IPS-NIHi7 (cell line): ENCODE data around the gene GSTO2.

Source experiments
- DNase-seq: peaks from one replicate; pipeline ENCODE4 v3.0.0; 2012; ENCODE audit warnings: mixed read lengths; ENCODE audit errors: extremely low spot score

Gene GSTO2

GRCh38 chr10:104253606-104254410, 15.2 kb upstream of the GSTO2 start:
- DNase-seq: no peak

GRCh38 chr10:104254493-104255310, 14.3 kb upstream of the GSTO2 start, which contains the start of gene GSTO1:
Gene GSTO1 (plus strand): TSS chr10:104254892. CDS start chr10:104254929, 37 bp downstream.
- DNase-seq: peak; percentile 72

DNA sequence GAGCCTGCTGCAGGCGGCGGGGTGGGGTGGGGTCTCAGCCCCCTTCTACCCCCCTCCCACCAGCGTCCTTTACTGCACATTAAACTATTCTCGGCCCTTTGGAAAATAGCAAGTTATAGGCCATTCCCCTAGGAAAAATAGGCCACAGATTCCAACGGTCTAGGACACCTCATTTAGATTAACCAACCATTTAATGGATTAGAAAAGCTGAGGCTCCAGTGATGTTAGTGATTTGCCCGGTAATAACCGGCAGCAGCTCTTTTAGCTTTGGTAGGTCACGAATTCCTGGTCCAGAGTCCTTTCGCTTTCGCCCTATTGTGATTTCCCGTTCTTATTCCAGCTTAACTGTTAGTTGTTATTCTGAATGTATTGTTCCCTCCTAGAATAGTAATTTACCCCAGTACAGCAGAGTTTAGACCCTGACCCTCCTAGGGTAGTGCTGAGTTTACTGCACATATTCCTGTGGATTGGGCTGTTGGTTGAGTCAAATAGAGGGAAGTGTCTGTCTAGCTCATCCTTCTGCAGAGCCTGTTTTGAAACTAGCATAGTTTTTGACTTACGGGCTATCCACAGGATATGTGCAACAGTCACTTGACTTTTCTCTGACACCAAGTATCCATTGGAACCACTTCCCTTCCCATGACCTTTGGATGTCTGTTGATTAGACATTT, 13.5 kb upstream of the GSTO2 start:
- no peak for DNase-seq

DNA sequence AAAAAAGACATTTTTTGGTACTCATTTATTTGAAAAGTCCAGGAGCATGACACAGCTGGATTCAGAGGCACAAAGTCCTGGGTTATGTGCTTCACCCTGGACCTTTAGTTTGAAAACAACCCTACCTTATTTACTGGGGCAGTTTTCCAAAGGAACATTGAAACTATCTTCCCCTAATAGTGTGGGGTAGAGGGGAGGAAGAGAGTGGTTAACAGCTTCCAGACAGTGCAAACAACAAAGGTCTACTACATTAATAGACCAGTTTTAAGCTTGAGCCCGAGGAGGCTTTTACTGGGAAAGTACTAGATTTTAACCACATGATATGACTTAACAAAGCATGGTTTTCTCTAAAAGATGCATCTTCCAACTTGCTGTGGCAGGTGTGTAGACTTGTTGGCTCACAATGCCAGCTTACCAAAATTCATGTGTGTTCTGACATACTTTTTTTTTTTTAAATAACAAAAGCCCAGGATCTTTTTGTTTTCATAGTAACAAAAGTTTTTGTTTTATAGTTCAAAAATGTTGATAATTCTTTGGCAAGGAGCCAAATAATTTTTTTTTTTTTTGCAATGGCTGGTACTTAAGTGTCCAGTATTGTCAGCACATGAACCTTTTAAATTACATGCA, 12.5 kb upstream of the GSTO2 start:
- no peak for DNase-seq

DNA sequence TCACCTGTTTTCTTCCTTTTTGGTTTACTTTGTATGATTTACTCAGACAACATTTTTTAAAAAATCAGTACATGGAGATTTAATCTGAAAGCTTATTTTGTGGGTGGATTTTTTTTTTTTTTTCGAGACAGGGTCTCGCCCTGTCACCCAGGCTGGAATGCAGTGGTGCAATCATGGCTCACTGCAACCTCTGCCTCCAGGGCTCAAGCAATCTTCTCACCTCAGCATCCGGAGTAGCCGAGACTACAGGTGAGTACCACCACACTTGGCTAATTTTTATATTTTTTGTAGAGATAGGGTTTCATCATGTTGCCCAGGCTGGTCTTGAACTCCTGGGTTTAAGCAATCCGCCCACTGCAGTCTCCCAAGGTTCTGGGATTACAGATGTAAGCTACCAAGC, 11.7 kb upstream of the GSTO2 start:
- no peak for DNase-seq

- DNase-seq: no peak
Measured at GRCh38 chr10:104258209-104258608, 10.8 kb upstream of the GSTO2 start.

DNA sequence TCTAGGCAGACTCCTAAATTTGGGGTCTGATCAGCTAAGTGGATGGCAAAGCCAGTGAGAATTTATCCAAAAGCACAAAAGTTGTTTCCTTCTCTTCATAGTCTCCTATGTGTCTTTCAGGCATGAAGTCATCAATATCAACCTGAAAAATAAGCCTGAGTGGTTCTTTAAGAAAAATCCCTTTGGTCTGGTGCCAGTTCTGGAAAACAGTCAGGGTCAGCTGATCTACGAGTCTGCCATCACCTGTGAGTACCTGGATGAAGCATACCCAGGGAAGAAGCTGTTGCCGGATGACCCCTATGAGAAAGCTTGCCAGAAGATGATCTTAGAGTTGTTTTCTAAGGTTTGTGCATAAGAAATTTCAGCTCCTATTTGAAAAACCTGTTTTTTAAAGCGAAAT, 9.5 kb upstream of the GSTO2 start:
- no peak for DNase-seq

- no peak for DNase-seq
Measured at GRCh38 chr10:104259999-104260774, 8.8 kb upstream of the GSTO2 start.

DNA sequence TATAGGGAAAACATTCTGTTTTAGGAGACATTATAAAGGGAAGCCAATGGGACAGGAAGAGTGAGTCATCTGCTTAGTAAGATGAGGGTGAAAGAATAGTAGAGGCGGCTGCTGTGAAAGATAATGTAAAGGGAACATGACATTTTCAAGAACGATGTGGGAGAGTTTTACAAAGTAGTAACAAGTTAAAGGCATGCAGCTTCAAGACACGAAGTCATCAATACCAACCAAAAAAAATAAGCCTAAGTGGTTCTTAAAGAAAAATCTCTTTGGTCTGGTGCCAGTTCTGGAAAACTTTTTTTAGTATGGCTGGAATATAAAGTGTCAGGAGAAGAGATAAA, 8.2 kb upstream of the GSTO2 start:
- DNase-seq: no peak

DNA sequence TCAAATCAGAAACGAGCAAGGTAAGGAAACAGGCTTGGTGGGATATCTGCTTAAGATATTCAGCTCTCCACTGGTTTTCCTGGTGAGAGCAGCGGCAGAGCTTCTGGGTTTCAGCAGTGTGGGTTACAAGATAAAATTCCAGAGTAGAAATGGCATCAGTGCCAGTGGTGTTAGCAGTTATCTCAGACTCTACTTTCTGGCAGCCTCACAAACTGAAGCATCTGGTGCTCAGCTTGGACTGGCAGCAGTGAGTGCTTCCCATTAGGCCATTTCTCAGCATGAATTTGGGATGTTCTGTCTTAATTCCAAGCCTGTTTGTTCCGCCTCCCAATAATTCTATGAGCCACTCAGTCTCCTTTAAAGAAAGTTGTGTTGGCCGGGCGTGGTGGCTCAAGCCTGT, 6.9 kb upstream of the GSTO2 start:
- DNase-seq: no peak

GRCh38 chr10:104264783-104265182, 4.2 kb upstream of the GSTO2 start:
- DNase-seq: no peak

- no peak for DNase-seq
Measured at GRCh38 chr10:104267721-104268404, 1.1 kb upstream of the GSTO2 start.

- DNase-seq: no peak
Measured at GRCh38 chr10:104268405-104268712, 625 bp upstream of the GSTO2 start.

GRCh38 chr10:104273286-104273685, 4.3 kb downstream of the GSTO2 start:
- DNase-seq: no peak

GRCh38 chr10:104273899-104274575, 5.1 kb downstream of the GSTO2 start:
- no peak for DNase-seq

DNA sequence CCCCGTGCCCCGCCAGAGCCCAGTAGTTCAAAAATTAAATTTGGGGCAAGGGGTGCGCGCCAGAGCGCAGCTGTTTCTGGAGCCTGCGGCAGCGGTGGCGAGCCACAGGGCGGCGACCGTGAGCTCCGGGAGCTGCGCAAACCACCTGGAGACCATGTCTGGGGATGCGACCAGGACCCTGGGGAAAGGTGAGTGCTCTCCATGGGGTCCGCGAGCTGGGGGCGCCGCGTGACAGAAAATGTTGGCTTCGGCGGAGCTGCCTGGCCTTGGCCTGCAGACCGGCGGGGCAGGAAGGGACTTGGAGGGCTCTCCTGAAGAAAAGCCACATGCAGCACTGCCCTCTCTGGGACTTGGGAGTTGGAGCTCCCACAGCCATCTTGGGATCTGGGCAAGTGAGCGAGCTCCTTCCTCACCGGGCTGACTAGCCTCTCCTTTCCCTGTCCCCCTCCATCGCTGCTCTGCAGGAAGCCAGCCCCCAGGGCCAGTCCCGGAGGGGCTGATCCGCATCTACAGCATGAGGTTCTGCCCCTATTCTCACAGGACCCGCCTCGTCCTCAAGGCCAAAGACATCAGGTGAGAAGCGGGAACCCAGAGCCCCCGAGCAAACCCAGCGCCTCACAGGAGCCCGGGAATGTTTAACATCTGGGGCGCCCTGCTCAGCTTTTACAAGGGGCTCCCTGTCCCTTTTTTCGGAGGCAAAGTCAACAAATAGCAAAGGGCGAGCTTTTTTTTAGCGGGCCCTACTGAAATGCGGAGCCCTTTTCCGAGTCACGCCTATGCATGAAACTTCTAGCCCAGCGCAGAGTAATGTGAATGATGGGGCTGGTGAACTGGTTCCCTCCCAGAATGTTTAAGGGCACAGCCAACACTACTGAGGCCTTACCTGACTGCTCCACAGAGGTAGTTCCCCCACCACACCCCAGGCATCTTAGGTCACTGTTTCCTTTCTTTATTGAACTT, 6.1 kb downstream of the GSTO2 start:
- peak; percentile 87 for DNase-seq

DNA sequence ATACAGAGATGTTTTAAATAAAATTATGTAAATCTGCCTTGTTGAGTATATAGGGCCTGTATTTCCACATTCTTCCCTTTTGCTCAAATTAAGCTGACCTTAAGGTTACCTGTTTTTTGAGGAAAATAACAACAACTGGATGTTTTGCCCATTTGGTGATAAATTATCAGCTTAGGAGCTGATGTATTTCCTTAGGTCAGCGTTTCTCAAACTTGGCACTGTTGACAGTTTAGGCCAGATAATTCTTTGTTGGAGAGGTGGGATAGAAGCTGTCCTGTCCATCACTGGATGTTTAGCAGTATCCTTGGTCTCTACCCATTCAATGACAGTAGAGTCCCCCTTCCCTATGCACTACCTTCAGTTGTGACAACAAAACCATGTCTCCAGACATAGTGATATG, 7.2 kb downstream of the GSTO2 start:
- no peak for DNase-seq

DNA sequence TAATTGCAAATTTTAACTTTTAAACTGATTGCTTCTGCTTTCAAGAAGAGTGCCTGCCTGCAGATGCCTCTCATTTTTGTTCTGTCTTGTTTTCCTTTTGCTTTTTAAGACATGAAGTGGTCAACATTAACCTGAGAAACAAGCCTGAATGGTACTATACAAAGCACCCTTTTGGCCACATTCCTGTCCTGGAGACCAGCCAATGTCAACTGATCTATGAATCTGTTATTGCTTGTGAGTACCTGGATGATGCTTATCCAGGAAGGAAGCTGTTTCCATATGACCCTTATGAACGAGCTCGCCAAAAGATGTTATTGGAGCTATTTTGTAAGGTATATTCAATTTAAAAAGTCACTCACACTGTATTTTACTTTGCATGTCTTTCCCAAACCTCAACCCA, 8.8 kb downstream of the GSTO2 start:
- DNase-seq: no peak
